RPMI7951 (cell line): ENCODE data around the gene RANGAP1. TPM values are rescaled to one million over a fixed set of nuclear protein-coding genes. Genes with fewer than 3 reads are reported as not detected.

ENCODE experiments used
- DNase-seq: peaks from one replicate; pipeline ENCODE4 v3.0.0-alpha.2; 2012; ENCODE audit warnings: low read depth
- total RNA-seq: library from RNA; depleted of rRNA; stranded (reverse); fragments of >200 nt; shearing (Covaris generic); gene quantifications from 2 replicates; pipeline ENCODE4 v1.2.3, GENCODE V29; 2014

Gene RANGAP1
- total RNA-seq, 1 experiment from 2014 or later, result 68.4 TPM

- DNase-seq, result no peak
Measured at GRCh38 chr22:41234815-41235695, 50.9 kb downstream of the RANGAP1 start.

- no peak for DNase-seq
Measured at GRCh38 chr22:41231369-41231768, 54.6 kb downstream of the RANGAP1 start.

GRCh38 chr22:41230401-41230785 is 55.6 kb downstream of the RANGAP1 start:
- no peak for DNase-seq

DNA sequence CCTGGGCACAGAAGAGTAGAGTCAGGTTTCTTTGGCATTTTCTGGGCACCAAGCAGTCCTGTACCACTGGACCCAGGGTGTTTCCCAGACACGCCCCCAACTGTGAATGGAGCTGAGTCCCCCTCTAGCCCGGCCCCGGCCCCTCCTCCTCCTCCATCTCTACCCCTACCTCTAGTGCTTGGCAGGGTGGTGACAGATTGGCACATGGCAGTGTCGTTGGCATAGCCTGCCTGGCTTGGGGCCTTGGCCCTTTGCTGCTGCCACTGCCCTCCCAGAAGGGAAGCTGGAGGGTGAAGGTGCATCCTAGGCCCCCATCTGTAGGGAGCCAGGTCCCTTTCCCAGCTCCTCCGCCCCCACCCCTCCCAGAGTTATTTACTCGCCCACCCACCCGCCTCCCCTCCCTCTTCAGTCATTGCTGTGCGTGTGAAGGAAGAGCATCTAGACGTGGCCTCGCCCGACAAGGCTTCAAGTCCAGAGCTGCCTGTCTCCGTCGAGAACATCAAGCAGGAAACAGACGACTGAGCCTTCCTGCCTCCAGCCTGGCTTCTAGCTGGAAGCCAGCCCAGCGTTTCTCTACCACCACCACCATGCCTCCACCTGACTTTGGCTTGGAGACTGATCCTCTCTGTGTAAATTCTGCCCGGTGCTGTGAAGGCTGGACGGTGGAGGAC is 56.1 kb downstream of the RANGAP1 start:
- DNase-seq, result no peak

DNA sequence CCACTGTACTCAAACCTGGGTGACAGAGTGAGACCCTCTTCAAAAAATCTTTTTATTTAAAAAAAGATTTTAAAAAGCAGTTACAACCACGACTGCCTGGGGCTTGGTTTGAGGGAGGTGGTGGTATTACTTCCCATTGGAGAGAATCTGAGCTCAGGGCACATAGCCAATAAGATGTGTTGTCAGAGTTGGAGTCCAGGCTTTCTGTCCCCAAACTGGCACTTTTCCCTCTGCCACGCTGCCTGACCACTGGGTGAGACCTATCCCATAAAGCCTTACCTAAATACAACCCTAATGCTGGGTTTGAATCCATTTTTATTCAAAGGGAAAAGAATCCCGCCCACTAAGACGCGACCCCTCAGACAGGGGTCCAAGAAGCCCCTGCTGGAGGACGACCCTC is 56.8 kb downstream of the RANGAP1 start:
- DNase-seq, result no peak

DNA sequence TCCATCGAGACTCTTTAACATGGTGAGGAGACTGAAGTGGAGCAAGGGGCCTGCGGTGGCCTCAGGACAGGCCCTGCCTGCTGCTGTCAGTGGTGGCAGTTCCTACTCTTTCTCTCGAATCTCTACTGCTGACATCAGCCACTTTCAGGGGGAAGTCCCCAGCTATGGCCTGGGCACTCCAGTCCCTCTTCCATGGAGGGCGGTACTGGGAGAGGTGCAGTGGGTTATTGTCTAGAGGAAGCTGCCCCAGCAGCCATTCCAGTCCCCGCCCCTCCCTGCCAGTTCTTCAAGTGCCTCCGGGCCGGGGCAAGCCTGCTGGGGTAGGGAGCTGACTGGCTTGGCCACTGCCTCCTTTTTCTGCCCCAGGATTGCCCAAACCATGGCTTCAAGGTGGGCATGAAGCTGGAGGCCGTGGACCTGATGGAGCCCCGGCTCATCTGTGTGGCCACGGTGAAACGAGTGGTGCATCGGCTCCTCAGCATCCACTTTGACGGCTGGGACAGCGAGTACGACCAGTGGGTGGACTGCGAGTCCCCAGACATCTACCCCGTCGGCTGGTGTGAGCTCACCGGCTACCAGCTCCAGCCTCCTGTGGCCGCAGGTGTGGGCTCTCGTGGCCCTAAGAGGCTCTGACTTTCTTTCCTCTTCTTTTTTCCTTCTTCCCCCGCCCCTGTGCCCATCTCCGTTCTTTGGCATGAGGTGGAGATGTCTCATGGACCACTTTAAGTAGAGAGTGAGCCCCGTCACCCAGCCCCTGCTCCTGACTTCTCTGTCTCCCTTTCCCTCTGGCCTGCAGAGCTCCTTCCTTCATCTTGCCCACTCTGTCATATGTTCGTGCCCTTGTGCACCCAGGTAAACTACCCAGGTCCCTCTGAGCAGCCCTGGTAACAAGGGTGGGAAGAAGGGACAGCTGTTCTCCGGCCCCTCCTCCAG is 59.0 kb downstream of the RANGAP1 start:
- no peak for DNase-seq

GRCh38 chr22:41223535-41223934 is 62.5 kb downstream of the RANGAP1 start:
- no peak for DNase-seq

DNA sequence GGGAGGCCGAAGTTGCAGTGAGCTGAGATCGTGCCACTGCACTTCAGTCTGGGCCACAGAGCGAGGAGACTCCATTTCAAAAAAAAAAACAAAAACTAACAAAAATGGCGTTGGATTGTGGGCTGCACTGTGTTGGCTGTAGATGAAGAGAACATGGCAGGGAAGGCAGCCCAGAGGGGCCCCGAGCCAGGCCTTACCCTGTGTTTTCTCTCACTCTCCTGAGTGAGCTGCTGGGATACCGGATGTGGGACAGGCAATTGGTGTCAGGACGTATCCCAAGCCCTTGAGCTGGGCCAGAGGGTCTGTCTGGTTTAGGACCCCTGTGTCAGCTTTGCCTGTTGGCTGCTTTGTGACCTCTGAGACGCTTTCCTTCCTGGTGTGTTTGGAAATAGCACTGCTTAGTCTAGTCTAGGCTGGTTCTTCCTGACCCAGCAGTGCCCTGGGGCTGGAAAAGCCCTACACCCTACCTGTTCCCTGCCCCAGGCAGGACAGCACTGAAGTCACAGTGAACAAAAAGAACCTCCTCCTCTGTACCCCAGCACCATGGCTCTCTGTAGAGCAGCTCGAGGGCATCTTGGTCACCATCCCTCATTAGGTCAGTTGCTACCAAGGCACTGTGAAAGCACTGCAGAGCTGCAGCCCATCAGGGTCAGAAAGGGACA is 63.0 kb downstream of the RANGAP1 start:
- no peak for DNase-seq

DNA sequence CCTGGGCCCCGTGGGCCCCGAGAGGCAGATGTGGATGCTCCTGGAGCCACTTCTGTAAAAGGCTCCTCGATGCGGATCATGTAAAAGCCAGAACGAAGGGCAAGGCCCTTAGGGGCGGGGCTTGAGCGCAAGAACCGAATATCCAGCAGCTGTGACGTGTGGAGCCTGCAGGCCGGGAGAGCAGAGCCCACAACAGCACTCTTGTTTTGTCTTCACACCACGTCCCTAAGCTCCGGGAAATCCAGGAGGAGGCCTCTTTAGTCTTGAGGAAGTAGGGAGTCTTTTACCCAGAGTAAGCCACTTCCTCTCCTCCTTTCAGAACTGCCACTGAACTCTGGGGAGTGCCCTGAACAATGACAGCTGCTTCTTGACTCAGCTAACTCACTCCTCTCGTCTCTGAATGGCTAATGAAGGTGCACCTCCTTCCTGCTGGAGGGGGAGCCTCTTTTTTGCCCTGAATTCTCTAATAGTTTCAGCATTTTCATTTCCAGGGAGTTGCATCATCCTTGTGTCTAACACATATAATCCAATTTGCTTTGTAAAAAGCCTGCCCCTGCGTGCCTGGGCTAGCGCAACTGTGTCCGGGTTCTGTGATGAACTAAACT is 68.3 kb downstream of the RANGAP1 start:
- peak; percentile 58 for DNase-seq

DNA sequence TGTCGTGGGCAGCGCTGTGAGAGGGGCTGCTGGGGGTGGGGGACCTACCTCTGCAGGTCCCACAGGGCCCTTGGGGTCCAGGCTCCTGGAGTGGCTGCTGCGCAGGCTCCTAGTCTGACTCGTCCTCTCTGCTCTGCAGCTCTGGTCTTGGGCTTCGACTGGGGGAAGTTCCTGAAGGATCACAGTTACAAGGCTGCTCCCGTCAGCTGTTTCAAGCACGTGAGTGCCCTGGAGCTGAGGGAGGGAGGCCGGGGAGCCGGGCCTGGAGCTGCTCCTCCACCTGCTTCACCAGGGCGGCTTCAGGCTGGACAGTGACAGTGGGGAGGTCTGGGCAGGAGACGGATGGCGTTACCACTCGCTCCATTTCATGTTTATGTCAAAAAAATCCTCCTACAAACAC is 69.0 kb downstream of the RANGAP1 start:
- no peak for DNase-seq

GRCh38 chr22:41215926-41216325 is 70.1 kb downstream of the RANGAP1 start:
- DNase-seq, result no peak

DNA sequence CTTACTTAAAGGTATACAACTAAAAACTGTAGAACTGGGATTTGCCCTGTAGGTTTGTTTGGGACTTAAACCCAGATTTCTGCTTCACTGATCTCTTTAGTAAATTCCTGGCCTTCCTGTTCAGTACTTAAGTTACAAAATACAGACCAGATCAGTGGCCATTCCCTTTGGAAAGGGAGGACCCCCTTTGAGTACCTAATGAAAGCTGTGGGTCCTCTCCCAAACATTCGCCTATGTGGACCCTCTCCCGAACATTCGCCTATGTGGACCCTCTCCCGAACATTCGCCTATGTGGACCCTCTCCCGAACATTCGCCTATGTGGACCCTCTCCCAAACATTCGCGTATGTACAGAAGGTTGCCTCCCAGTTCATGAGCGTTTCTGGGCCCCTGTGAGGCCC is 70.6 kb downstream of the RANGAP1 start:
- DNase-seq, result no peak

DNA sequence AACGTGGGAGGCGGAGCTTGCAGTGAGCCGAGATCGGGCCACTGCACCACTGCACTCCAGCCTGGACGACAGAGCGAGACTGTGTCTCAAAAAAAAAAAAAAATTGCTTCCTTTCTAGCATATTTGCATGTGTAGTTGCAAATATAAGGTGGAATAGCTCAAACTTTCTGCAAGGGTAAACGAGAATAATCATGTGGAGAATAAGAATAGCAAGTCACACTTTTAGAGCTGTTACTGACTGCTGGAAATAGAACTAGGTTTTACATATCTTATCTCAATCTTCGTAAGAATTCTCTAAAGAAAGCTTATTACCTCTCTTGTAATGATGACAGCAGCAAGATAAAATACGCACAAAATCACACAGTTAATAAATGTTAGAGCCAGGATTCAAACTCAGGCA is 79.3 kb downstream of the RANGAP1 start:
- DNase-seq, result no peak

DNA sequence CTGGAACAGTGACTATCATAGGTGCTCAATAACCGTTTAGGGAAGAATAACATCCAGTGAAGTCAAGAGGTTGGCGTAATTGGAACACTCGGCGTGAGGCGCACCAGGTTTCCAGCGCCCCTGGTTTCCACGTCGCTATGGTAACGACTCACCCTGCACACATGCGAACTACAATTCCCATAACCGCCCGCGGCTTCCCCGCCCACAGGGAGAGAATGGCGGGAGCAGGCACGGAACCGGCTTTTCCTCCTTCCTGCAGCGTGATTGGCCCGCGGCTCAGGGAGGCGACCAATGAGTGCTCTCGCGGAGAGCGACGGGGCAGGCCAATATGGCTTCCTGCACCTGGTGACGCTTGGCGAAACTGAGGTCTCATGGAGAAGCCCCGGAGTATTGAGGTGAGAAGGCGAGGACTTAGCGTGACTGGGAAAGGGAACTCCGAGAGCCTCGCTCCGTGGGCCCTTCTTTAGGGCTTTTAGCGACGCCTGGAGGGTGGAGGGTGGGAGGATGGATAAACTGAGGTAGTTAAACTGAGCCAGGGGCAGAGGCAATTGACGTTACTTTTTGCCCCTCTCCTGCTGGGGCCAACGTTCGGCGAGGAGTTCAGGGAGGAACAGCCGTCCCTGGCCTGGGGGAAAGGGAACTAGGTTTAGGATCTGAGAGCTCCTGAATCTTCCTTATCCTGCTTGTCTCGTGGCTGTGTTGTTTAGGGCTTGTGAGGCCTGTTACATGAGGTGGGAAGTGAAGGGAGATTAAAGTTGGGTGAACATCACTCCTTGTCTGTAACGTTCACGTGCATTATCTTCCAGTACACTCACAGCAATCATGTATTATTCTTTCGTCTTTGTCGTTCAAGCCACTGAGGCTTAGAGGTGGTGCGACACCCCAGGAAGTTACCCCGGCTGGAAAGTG is 80.7 kb downstream of the RANGAP1 start, which contains the start of gene L3MBTL2:
Gene L3MBTL2 (plus strand): TSS at position 321 of the 909 bp plus-strand sequence. CDS start 51 bp downstream, at position 372.
- DNase-seq, result peak; percentile 94

- no peak for DNase-seq
Measured at GRCh38 chr22:41204066-41204465, 81.9 kb downstream of the RANGAP1 start.

DNA sequence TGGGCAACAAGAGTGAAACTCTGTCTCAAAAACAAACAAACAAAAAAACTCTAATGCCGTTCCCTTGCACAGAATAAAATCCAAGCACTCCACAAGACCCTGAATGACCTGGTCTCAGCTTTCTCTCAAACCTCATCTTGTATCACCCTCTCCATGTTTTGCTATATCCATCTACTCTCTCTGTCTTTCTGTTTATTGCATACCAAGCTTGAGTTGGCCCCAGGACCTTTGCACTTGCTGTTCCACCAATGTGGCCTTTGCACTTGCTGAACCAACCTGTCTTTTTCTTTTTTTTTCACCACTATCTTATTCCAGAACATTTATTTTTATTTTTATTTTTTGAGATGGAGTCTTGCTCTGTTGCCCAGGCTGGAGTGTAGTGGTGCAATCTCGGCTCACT is 82.9 kb downstream of the RANGAP1 start:
- no peak for DNase-seq

DNA sequence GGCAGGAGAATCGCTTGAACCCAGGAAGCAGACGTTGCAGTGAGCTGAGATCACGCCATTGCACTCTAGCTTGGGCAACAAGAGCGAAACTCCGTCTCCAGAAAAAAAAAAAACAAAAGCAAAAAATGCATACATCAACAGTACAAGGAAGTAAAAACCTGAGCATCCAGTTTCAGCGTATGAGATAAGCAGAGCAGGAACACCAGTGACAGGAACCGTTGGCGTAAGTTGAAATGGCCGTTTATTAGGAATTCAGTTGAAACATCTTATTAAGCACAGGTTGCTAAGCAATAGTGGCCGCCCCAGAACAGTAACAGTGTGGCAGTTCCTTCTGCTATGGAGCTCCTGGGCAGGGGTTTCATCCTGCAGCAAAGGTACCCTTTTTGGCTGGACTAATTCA is 84.8 kb downstream of the RANGAP1 start:
- DNase-seq, result no peak

- DNase-seq, result peak; percentile 58
Measured at GRCh38 chr22:41198027-41198580, 87.9 kb downstream of the RANGAP1 start.
